Testis (tissue), 3 donors: Measurements from ENCODE around the gene SETD1B. TPM values are rescaled to one million over a fixed set of nuclear protein-coding genes. Genes with fewer than 3 reads are reported as not detected.

ENCODE experiments used
- DNase-seq: peaks from one replicate; pipeline ENCODE4 v3.0.0-alpha.2; 2019
- H3K27ac ChIP-seq, 2 donors: fragments of 200-600 bp; sonication (generic); one replicate each; pipeline ENCODE4 v1.5.1; 2019
- H3K27me3 ChIP-seq: fragments of 200-600 bp; sonication (generic); one replicate; pipeline ENCODE4 v1.5.1; 2019
- H3K36me3 ChIP-seq: fragments of 200-600 bp; sonication (generic); one replicate; pipeline ENCODE4 v1.5.1; 2017; ENCODE audit warnings: low read depth; ENCODE audit errors: missing control alignments
- H3K4me1 ChIP-seq: fragments of 200-600 bp; sonication (generic); one replicate; pipeline ENCODE4 v1.5.1; 2019
- H3K4me3 ChIP-seq, 2 donors: fragments of 200-600 bp; sonication (generic); one replicate each; pipeline ENCODE4 v1.5.1; 2017 to 2019
- H3K9me3 ChIP-seq: fragments of 200-600 bp; sonication (generic); one replicate; pipeline ENCODE4 v1.5.1; 2017
- POLR2A ChIP-seq: fragments of 450-650 bp; IDR thresholded peaks from one replicate; pipeline ENCODE4 v1.6.1; 2017; ENCODE audit warnings: antibody characterized with exemption, mild to moderate bottlenecking, moderate library complexity
- WGBS, 2 donors: methylation state at CpG; one replicate each; pipeline ENCODE4 v1.1.5; 2018; 5-methylcytosine and 5-hydroxymethylcytosine counted together
- intact Hi-C: fragments of 100-400 bp; cut with DNase I; formaldehyde crosslinking; loops from one replicate; pipeline ENCODE4 v1.15.1; 2023; ENCODE audit warnings: low total_unique reads
- polyA plus RNA-seq: library from polyadenylated mRNA; stranded (reverse); fragments of 350-450 nt; fragmentation: Illumina TruSeq; extraction: RNeasy Lipid Tissue Mini Kit (QIAGEN cat#74804); gene quantifications from one replicate; pipeline ENCODE4 v1.2.3, GENCODE V29; 2014; ENCODE audit warnings: low read depth, low replicate concordance; ENCODE audit not compliant: insufficient read depth
- total RNA-seq, 2 donors: library from RNA; depleted of rRNA; stranded (reverse); fragments of >200 nt; gene quantifications; one replicate each; pipeline ENCODE4 v1.2.3, GENCODE V29; 2016
- TF ChIP-seq, protein P1 (sequence below), 3 experiments: fragments of 450-650 bp in 2 of 3; fragments of 200-600 bp in 1 of 3; sonication (generic) in 1 of 3; IDR thresholded peaks; one replicate each; pipeline ENCODE4 v1.5.1; 2016 to 2019; ENCODE audit warnings: antibody characterized with exemption in 3 of 3, mild to moderate bottlenecking in 2 of 3, moderate library complexity in 1 of 3

Gene SETD1B
- total and polyA plus RNA-seq, 3 donors from 2014 or later, result 18.9 to 23.3 (median 23.1) TPM

DNA sequence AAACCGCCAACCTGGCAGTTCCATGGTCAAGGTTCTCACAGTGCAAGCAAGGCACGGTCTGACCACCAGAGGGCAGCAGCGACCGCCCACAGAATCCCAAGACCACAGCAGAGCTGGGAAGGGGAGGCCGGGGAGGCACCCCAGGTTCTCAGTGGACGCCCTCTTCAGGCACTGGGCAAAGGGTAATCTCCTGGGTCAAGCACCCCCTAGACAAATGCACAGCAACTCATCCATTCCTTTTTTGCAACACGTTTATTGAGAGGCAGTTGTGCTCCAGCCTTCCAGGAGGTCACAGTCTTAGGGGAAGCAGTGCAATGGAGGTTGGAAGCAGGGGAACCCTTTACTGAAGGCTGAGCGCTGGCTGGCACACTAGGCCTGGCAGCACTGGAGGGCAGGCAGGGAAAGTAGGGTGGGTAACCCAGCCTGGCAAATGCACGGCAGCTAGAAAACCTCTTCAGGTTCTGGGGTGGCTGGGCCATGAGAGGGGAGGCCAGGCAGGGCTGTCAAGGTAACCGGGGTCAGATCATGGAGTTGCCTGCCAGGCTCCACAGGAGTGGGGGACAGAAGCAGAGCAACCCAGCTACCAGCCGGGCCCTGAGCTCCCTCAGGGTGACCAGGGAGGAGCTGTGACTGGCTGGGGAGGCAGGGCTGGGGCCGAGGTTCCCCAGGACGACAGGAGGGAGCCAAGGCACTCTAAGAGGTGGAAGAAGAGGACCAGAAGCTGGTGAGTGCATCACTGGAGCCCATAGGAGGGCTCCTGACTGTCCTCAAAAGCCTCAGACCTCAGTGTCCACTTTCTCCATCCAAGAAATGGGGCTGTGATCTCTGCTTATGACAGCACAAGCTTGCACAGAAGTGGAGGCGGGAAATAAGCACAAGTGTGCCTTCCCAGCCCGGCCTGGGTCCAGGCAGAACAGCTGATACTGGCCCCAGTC is 8.5 kb upstream of the SETD1B start:
- no peak overlapping the region for H3K4me3 ChIP-seq
- peak overlapping the region; percentile 64 to 78 for H3K27ac ChIP-seq
- DNase-seq, result peak; percentile 94
- no peaks in the 10 kb centered on the region for H3K9me3 ChIP-seq
- TF ChIP-seq, protein P1, sequence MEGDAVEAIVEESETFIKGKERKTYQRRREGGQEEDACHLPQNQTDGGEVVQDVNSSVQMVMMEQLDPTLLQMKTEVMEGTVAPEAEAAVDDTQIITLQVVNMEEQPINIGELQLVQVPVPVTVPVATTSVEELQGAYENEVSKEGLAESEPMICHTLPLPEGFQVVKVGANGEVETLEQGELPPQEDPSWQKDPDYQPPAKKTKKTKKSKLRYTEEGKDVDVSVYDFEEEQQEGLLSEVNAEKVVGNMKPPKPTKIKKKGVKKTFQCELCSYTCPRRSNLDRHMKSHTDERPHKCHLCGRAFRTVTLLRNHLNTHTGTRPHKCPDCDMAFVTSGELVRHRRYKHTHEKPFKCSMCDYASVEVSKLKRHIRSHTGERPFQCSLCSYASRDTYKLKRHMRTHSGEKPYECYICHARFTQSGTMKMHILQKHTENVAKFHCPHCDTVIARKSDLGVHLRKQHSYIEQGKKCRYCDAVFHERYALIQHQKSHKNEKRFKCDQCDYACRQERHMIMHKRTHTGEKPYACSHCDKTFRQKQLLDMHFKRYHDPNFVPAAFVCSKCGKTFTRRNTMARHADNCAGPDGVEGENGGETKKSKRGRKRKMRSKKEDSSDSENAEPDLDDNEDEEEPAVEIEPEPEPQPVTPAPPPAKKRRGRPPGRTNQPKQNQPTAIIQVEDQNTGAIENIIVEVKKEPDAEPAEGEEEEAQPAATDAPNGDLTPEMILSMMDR (IDR thresholded peaks at IDR 0.05), result peak; percentile 94 to 98 (median 96)
- no peak for TF ChIP-seq POLR2A
- WGBS, 2 donors, result 46 to 48% methylated on average over 12 to 15 of the region's 15 CpGs
- no peaks in the 10 kb centered on the region for H3K27me3 ChIP-seq
- no peaks in the 10 kb centered on the region for H3K36me3 ChIP-seq
- H3K4me1 ChIP-seq, result peaks cover 60% of the 10 kb centered on the region
- intact Hi-C loops, result loop anchor here (2.0 kb wide), 1 partner anchor 16 kb away; no protein-coding TSS in a partner anchor

DNA sequence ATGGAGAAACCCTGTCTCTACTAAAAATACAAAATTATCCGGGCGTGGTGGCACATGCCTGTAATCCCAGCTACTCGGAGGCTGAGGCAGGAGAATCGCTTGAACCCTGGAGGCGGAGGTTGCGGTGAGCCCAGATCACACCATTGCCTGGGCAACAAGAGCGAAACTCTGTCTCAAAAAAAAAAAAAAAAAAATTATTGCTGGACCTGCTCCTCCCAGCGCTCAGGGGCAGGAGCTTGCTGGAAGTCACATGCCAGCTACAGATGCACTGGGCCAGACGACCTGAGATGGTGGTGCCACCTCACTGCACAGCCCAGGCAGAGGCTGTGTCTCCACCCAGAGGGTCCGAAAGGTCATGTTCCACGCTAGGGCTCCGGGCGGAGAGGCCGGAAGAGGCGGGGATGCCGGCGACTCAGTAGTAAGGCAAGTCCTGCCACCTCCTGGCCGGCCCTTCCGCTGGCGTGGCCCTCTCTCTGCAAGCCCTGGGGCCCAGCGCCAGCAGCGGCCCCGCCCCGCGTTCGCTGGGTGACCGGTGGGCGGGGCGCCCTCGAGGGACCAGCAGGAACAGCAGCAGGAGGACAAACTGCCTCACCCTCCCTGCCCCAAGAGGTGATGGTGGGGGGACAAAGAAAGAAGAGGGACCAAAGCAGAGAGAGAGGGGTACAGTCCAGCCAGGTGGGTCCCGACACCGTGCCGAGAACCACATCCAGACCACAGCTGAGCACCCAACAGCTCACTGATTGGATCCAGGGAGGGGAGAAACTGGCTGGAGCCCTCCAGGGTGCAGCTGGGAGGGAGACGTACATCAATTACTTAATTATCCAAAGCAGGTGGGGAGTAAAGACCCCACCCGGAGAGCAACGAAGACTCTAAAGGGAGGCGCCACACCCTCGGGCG is 6.7 kb upstream of the SETD1B start:
- no peak overlapping the region for H3K4me3 ChIP-seq
- DNase-seq, result peak; percentile 96
- peak overlapping the region; percentile 99 for H3K27ac ChIP-seq
- H3K36me3 ChIP-seq, result no peaks in the 10 kb centered on the region
- intact Hi-C loops, result no loop called here
- TF ChIP-seq, protein P1 (IDR thresholded peaks at IDR 0.05), result peak; percentile 11 to 42 (median 33)
- no peak for TF ChIP-seq POLR2A
- no peaks in the 10 kb centered on the region for H3K27me3 ChIP-seq
- H3K4me1 ChIP-seq, result peaks cover 71% of the 10 kb centered on the region
- 40 to 44% methylated on average over 15 to 39 of the region's 39 CpGs for WGBS, 2 donors
- no peaks in the 10 kb centered on the region for H3K9me3 ChIP-seq

DNA sequence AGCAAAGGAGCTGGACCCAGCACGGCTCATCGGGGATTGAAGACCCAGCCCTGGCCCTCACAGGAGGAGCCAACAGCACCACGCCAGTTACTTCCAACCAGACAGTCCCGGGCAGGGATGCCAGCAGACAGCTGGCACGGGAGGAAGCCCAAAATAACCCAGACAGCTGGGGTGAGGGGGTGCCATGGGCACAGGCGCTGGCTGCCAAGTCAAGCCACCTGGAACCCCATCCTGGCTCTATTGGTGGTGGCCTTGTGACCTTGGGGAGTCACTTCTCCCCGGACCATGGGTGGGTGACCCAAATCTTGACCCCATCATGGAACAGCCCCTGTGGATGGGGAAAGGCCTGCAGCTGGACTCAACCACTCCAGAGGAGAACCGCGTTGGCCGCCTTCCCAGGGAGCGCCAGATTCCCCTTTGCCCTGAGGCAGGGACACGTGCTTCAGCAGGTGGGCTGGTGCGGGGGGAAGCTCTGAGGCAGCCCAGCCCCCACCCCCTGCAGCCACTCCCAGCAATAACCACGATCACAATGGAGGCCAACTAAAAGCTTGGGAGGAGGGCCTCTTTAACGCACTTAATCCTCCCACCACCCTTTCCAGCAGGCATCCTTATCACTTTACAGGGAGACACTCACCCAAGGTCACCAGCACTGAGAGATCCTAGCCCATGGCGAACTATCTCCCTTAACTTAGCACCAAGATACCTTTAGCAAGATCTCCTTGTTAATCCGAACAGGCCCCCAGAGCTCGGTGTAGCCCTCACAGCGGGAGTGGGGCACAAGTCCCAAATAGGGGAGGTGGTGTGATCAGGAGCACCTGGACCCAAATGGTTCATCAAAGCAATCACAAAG is 5.6 kb upstream of the SETD1B start:
- TF ChIP-seq POLR2A, result no peak
- TF ChIP-seq, protein P1 (IDR thresholded peaks at IDR 0.05), result no peak
- H3K27me3 ChIP-seq, result no peaks in the 10 kb centered on the region
- H3K27ac ChIP-seq, result peak overlapping the region; percentile 99
- DNase-seq, result peak; percentile 80
- H3K36me3 ChIP-seq, result no peaks in the 10 kb centered on the region
- WGBS, 2 donors, result 19 to 25% methylated on average over 11 to 19 of the region's 19 CpGs
- H3K4me1 ChIP-seq, result peaks cover 73% of the 10 kb centered on the region
- intact Hi-C loops, result no loop called here
- no peaks in the 10 kb centered on the region for H3K9me3 ChIP-seq
- no peak overlapping the region for H3K4me3 ChIP-seq

DNA sequence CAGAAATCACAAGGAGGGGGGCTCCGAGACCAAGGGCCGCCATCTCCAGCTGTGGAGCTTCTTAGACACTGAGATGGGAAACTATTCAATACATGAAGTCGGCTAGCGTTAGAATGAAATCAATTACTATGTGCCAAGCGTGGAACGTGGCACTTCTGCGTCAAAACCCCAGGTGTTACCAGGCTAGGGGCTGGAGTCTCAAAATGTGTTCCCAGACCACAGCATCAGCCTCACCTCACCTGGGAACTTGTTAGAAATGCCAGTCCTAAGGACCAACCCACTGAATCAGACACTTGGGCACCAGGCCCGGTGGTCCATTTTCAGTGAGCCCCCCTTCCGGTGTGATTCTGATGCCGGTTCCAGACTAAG is 5.0 kb upstream of the SETD1B start:
- no peaks in the 10 kb centered on the region for H3K9me3 ChIP-seq
- no peaks in the 10 kb centered on the region for H3K27me3 ChIP-seq
- DNase-seq, result no peak
- intact Hi-C loops, result no loop called here
- H3K4me1 ChIP-seq, result peaks cover 70% of the 10 kb centered on the region
- no peak for TF ChIP-seq POLR2A
- TF ChIP-seq, protein P1 (IDR thresholded peaks at IDR 0.05), result no peak
- H3K4me3 ChIP-seq, result no peak overlapping the region
- no peaks in the 10 kb centered on the region for H3K36me3 ChIP-seq
- H3K27ac ChIP-seq, result peak overlapping the region; percentile 99
- 46 to 61% methylated on average over 9 to 10 of the region's 10 CpGs for WGBS, 2 donors
